ENCODE measurements around the gene CCDC171.

DNA sequence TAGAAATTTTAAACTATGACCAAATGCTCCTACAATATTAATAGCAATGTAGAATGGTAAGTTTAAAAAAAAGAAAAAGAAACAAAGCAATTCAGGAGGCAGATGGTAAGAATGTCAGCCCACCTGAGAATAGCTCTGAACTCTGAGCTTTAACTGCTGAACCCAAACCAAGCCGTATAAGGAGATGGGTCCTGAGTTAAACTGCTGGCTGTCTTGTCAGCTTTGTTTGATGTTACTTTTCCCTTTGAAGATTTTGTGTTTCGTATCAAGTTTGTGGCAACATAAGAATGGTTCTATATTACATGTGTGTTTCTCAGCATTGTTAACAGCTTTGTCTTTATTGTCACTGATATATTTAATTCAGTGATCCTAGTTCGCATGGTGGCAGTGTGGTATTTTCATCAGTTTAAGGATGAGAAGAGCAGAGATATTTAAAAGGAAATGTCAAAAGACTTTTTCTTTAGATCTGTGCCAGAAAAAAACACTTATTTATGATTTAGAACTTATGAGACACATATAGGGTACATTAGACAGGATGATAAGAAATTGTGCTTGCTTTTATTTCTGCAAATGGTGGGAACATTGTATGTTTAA, 390.1 kb downstream of the CCDC171 start:
- TF ChIP-seq, protein P1, sequence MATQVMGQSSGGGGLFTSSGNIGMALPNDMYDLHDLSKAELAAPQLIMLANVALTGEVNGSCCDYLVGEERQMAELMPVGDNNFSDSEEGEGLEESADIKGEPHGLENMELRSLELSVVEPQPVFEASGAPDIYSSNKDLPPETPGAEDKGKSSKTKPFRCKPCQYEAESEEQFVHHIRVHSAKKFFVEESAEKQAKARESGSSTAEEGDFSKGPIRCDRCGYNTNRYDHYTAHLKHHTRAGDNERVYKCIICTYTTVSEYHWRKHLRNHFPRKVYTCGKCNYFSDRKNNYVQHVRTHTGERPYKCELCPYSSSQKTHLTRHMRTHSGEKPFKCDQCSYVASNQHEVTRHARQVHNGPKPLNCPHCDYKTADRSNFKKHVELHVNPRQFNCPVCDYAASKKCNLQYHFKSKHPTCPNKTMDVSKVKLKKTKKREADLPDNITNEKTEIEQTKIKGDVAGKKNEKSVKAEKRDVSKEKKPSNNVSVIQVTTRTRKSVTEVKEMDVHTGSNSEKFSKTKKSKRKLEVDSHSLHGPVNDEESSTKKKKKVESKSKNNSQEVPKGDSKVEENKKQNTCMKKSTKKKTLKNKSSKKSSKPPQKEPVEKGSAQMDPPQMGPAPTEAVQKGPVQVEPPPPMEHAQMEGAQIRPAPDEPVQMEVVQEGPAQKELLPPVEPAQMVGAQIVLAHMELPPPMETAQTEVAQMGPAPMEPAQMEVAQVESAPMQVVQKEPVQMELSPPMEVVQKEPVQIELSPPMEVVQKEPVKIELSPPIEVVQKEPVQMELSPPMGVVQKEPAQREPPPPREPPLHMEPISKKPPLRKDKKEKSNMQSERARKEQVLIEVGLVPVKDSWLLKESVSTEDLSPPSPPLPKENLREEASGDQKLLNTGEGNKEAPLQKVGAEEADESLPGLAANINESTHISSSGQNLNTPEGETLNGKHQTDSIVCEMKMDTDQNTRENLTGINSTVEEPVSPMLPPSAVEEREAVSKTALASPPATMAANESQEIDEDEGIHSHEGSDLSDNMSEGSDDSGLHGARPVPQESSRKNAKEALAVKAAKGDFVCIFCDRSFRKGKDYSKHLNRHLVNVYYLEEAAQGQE (IDR thresholded peaks at IDR 0.05; ENCODE audit: low read depth), result no peak
- TF ChIP-seq CEBPB (IDR thresholded peaks at IDR 0.05), result no peak
- no peak for TF ChIP-seq EP300 (IDR thresholded peaks at IDR 0.05; ENCODE audit: borderline replicate concordance)
- no peak for TF ChIP-seq MAX (IDR thresholded peaks at IDR 0.05)
- TF ChIP-seq TEAD4 (IDR thresholded peaks at IDR 0.05), result no peak
- no peak for TF ChIP-seq NFIC (IDR thresholded peaks at IDR 0.05)
- no peak for TF ChIP-seq TAF1 (IDR thresholded peaks at IDR 0.05; ENCODE audit: low read depth)
- no peak for TF ChIP-seq YY1 (IDR thresholded peaks at IDR 0.05; ENCODE audit: low read depth)
- TF ChIP-seq, protein P2, sequence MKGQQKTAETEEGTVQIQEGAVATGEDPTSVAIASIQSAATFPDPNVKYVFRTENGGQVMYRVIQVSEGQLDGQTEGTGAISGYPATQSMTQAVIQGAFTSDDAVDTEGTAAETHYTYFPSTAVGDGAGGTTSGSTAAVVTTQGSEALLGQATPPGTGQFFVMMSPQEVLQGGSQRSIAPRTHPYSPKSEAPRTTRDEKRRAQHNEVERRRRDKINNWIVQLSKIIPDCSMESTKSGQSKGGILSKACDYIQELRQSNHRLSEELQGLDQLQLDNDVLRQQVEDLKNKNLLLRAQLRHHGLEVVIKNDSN (IDR thresholded peaks at IDR 0.05), result no peak
- TF ChIP-seq ZBTB7A (IDR thresholded peaks at IDR 0.05; ENCODE audit: low read depth), result no peak
- TF ChIP-seq RAD21 (IDR thresholded peaks at IDR 0.05; ENCODE audit: low read depth), result no peak
- no peak for TF ChIP-seq FOXM1 (IDR thresholded peaks at IDR 0.05; ENCODE audit: borderline replicate concordance, low read depth)
- TF ChIP-seq EGR1 (IDR thresholded peaks at IDR 0.05), result no peak
- no peak for TF ChIP-seq CREB1 (IDR thresholded peaks at IDR 0.05; ENCODE audit: low read depth)
